SU-DHL-6 (cell line): ENCODE results near the gene FBXO10.

Experiments used
- H2AFZ ChIP-seq: fragments of 200-600 bp; sonication (generic); 2 replicates; pipeline ENCODE4 v1.6.1; 2014; ENCODE audit warnings: low read depth, mild to moderate bottlenecking, moderate library complexity, mixed read lengths, antibody characterized with exemption, low read length; ENCODE audit not compliant: severe bottlenecking
- H3F3A ChIP-seq: fragments of 200-600 bp; shearing (Covaris generic); 2 replicates; pipeline ENCODE4 v1.6.0; 2016; ENCODE audit warnings: antibody characterized with exemption, mild to moderate bottlenecking; ENCODE audit not compliant: insufficient read depth
- H3K27ac ChIP-seq: fragments of 200-600 bp; sonication (generic); 2 replicates; pipeline ENCODE4 v1.5.1; 2016; ENCODE audit warnings: low read depth, mild to moderate bottlenecking, low read length, moderate library complexity, mixed read lengths
- H3K27me3 ChIP-seq: fragments of 200-600 bp; sonication (generic), shearing (Covaris generic); 2 replicates; pipeline ENCODE4 v1.6.0; 2014; ENCODE audit warnings: mild to moderate bottlenecking, low read length
- H3K36me3 ChIP-seq: fragments of 200-600 bp; sonication (generic); 2 replicates; pipeline ENCODE4 v1.6.1; 2014; ENCODE audit warnings: mild to moderate bottlenecking, low read length, mixed read lengths
- H3K4me2 ChIP-seq: fragments of 300-600, 200-600 bp; shearing (Covaris generic), sonication (generic); 2 replicates; pipeline ENCODE4 v1.6.0; 2014; ENCODE audit warnings: low read length, low read depth, mild to moderate bottlenecking; ENCODE audit not compliant: poor library complexity, severe bottlenecking
- H3K4me3 ChIP-seq: fragments of 200-600 bp; sonication (generic); 2 replicates; pipeline ENCODE4 v1.5.1; 2014; ENCODE audit warnings: antibody characterized with exemption, low read length, mild to moderate bottlenecking, mixed read lengths; ENCODE audit not compliant: insufficient read depth, poor library complexity, severe bottlenecking
- H3K79me2 ChIP-seq: fragments of 200-600 bp; sonication (generic); 2 replicates; pipeline ENCODE4 v1.6.1; 2014; ENCODE audit warnings: mild to moderate bottlenecking, low read length, moderate library complexity; ENCODE audit not compliant: insufficient read depth
- H3K9ac ChIP-seq: fragments of 200-600 bp; sonication (generic); 2 replicates; pipeline ENCODE4 v1.7.0; 2014; ENCODE audit warnings: mild to moderate bottlenecking, low read length
- H3K9me2 ChIP-seq: fragments of 200-600 bp; sonication (generic); replicated peaks from 2 replicates; pipeline ENCODE4 v1.6.1; 2014; ENCODE audit warnings: low read length; ENCODE audit not compliant: insufficient read depth
- H3K9me3 ChIP-seq: fragments of 200-600 bp; sonication (generic); 2 replicates; pipeline ENCODE4 v1.6.1; 2014; ENCODE audit warnings: low read length, mixed read lengths; ENCODE audit not compliant: insufficient read depth
- H4K20me1 ChIP-seq: fragments of 200-600 bp; sonication (generic); 2 replicates; pipeline ENCODE4 v1.6.1; 2014; ENCODE audit warnings: low read depth, mild to moderate bottlenecking, antibody characterized with exemption, low read length, moderate library complexity, mixed read lengths
- CTCF ChIP-seq: fragments of 200-600 bp; sonication (generic); IDR thresholded peaks from one replicate; pipeline ENCODE4 v1.5.1; 2017; ENCODE audit warnings: antibody characterized with exemption, mild to moderate bottlenecking, low read length, moderate library complexity; ENCODE audit not compliant: insufficient read depth, poor library complexity, severe bottlenecking
- EZH2phosphoT487 ChIP-seq: fragments of 200-600 bp; sonication (generic), shearing (Covaris generic); conservative IDR thresholded peaks from 2 replicates; pipeline ENCODE4 v1.6.1; 2018; ENCODE audit warnings: mild to moderate bottlenecking, antibody characterized with exemption, low read length, moderate library complexity, mixed read lengths

FBXO10 gene

GRCh38 chr9:37521111-37521510 lies 55.1 kb downstream of the FBXO10 start:
- Histone ChIP-seq H4K20me1 (no peaks in the 10 kb centered on the region), H2AFZ (no peak overlapping the region), H3F3A (no peaks in the 10 kb centered on the region), H3K4me3 (no peak overlapping the region), H3K9me2 (no peaks in the 10 kb centered on the region), H3K79me2 (no peaks in the 10 kb centered on the region), H3K4me2 (no peak overlapping the region), H3K27ac (no peak overlapping the region), H3K27me3 (no peaks in the 10 kb centered on the region), H3K9ac (no peak overlapping the region), H3K36me3 (peaks cover 5% of the 10 kb centered on the region; the same call in 1 of the 2 replicates), H3K9me3 (no peaks in the 10 kb centered on the region)
- TF ChIP-seq EZH2phosphoT487 (no peak), CTCF (no peak)

- no peaks in the 10 kb centered on the region for H3F3A ChIP-seq
- peaks cover 2% of the 10 kb centered on the region; the same call in 1 of the 2 replicates for H3K36me3 ChIP-seq
- H3K27me3 ChIP-seq: no peaks in the 10 kb centered on the region
- no peak overlapping the region for H3K4me2 ChIP-seq
- H3K9ac ChIP-seq: no peak overlapping the region
- H3K9me3 ChIP-seq: no peaks in the 10 kb centered on the region
- H3K9me2 ChIP-seq: no peaks in the 10 kb centered on the region
- no peak overlapping the region for H3K27ac ChIP-seq
- TF ChIP-seq CTCF: no peak
- TF ChIP-seq EZH2phosphoT487: no peak
- no peak overlapping the region for H2AFZ ChIP-seq
- H3K79me2 ChIP-seq: no peaks in the 10 kb centered on the region
- no peak overlapping the region for H3K4me3 ChIP-seq
- no peaks in the 10 kb centered on the region for H4K20me1 ChIP-seq
Observed at GRCh38 chr9:37520641-37521040, 55.5 kb downstream of the FBXO10 start.

- H3F3A ChIP-seq: no peaks in the 10 kb centered on the region
- H3K4me2 ChIP-seq: no peak overlapping the region
- H3K27ac ChIP-seq: no peak overlapping the region
- H3K9ac ChIP-seq: no peak overlapping the region
- no peaks in the 10 kb centered on the region for H3K9me2 ChIP-seq
- no peaks in the 10 kb centered on the region for H3K9me3 ChIP-seq
- H3K36me3 ChIP-seq: peaks cover 2% of the 10 kb centered on the region; the same call in 1 of the 2 replicates
- no peak for TF ChIP-seq CTCF
- TF ChIP-seq EZH2phosphoT487: no peak
- H2AFZ ChIP-seq: no peak overlapping the region
- no peak overlapping the region for H3K4me3 ChIP-seq
- no peaks in the 10 kb centered on the region for H4K20me1 ChIP-seq
- H3K27me3 ChIP-seq: no peaks in the 10 kb centered on the region
- no peaks in the 10 kb centered on the region for H3K79me2 ChIP-seq
Observed at GRCh38 chr9:37517923-37518322, 58.3 kb downstream of the FBXO10 start.
